HG02852 (cell line): Measurements from ENCODE around the gene PTPN13.

Experiments
- ATAC-seq: cut with Tn5 transposase; IDR thresholded peaks from one replicate; pipeline ENCODE4 v1.9.1; 2021; ENCODE audit warnings: mild to moderate bottlenecking, moderate library complexity; ENCODE audit not compliant: unreplicated experiment

PTPN13 gene

GRCh38 chr4:86593688-86594558 lies at the start of gene PTPN13:
Gene PTPN13 (plus strand): TSS chr4:86594315. CDS start chr4:86635257, 40,942 bp downstream.
- ATAC-seq = peak; percentile 93

DNA sequence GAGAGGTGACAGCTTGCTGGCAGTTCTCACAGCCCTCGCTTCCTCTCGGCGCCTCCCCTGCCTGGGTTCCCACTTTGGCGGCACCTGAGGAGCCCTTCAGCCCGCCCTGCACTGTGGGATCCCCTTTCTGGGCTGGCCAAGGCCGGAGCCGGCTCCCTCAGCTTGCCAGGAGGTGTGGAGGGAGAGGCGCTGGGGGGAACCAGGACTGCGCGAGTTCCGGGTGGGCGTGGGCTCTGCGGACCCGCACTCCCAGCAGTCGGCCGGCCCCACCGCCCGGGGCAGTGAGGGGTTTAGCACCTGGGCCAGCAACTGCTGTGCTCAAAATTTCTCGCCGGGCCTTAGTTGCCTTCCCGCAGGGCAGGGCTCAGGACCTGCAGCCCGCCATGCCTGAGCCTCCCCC lies 47.0 kb upstream of the PTPN13 start:
- no peak for ATAC-seq

DNA sequence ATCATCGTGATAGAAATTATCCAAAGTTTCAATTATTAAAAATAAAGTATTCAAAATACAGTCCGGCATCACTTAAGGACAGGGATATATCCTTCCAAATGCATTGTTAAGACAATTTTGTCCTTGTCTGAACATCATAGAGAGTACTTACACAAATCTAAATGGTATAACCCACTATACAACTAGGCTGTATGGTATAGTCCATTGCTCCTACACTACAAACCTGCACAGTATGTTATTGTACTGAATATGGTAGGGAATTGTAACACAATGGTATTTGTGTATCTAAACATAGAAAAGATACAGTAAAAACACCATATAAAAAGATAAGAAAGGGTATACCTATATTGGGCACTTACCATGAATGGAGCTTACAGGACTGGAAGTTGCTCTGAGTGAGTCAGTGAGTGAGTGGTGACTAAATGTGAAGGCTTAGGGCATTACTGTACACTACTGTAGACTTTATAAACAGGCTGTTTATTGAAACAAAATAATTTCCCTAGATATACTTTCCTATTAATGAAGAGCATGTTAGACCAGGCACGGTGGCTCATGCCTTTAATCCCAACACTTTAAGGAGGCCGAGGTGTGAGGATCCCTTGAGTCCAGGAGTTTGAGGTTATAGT lies 44.8 kb upstream of the PTPN13 start:
- no peak for ATAC-seq

GRCh38 chr4:86551387-86551786 lies 42.7 kb upstream of the PTPN13 start:
- ATAC-seq = no peak

GRCh38 chr4:86554646-86555045 lies 39.5 kb upstream of the PTPN13 start:
- ATAC-seq = no peak

DNA sequence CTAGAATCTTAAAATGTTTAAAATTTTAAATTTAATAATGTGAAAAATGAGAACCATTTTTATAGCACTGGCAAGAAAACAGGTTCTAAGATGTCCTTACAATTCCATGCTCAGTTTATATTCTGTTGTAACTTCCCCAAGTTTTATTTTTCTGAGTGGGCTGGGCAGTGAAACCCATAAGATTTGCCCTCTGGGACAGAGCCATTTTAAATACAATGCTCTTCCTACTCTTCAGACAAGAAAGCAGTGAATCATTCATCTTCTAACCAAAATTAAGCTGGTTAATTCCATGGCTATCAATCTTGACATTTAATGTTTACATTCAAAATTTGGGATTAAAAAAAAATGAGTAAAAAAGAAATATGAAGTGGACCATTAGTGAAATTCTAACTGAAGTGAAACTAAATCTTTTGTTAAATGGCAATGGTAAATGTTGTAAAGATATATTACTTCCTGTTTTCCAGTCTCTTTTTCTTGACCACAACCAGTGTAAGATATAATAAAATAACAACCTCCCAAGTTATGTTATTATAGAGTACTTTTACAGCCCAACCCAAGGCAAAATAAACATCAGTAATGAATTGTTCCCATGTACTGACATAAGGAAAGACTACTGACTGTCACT lies 37.2 kb upstream of the PTPN13 start:
- peak; percentile 27 for ATAC-seq

DNA sequence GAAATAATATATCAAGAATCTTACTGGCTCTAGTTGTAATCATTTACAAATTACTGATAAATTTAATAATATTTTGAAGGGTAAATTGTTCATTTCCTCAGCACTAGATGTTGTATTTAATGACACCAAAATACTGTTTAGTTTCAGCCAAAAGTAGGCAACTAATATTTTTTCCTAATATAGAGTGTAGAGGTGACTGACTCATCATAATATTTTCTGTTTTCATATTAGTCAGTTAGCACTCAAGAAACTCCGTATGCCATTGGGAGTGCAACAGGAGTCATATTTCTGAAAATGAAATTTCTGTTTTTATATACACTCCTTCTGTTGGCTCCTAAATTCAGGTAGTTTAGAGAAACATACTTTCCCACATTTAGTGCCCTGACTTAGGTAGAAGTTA lies 36.6 kb upstream of the PTPN13 start:
- peak; percentile 93 for ATAC-seq

- ATAC-seq = no peak
Measured at GRCh38 chr4:86558258-86558657, 35.9 kb upstream of the PTPN13 start.

DNA sequence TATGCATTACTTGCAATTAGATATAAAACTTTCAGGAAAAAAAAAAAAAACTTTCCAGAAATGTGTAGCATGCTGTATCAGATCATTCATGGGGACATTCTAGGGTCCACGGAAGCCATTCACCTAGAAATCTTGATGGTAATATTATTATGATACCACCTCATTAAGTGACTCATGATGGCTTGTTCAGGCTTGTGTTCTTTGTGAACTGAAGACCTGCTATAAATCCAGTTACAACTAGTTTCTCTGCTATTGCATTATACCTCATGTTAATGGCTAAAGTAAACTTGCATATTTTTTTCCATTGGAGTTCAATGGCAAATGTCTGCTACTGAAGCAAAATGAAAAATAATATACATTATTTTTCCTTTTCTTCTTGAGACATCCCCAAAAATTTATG lies 35.3 kb upstream of the PTPN13 start:
- ATAC-seq = no peak

DNA sequence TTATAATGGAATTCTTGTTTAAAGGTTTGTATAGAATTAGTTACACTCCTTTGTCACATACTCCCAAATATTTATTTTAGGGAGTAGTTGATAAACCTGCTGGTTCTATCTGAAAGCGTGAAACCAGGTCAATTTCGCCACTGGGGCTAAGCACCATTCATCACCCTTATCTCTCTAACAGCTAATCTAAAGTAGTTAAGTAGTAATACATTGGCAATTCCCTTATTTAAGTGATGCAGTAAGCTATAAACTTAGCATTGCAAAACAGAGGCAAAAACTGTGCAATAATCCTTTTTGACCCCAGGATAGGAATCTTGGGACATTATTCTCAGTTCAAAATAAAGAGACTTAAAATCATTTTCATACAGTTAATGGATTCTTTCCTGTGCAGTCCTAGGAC lies 33.7 kb upstream of the PTPN13 start:
- ATAC-seq = no peak

GRCh38 chr4:86561256-86561655 lies 32.9 kb upstream of the PTPN13 start:
- ATAC-seq = no peak

- no peak for ATAC-seq
Measured at GRCh38 chr4:86563416-86563815, 30.7 kb upstream of the PTPN13 start.

DNA sequence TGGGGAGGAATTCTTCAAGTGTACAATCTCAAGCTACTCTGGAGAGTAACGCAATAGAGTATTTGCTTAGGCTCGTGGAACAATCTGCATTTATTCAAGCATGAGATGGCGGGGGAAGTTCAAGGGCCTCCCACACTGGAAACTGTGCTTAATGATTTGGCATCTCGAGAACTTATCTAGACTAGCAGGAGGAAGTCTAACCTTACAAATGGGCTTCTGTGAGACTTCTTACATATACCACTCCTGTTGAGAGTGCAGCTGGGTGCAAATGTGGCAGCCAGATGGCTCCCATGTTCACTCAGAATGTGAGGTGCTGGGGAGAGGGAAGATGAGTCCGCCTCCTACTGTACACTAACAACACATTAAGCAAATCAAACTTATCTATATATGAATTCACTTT lies 29.3 kb upstream of the PTPN13 start:
- no peak for ATAC-seq

DNA sequence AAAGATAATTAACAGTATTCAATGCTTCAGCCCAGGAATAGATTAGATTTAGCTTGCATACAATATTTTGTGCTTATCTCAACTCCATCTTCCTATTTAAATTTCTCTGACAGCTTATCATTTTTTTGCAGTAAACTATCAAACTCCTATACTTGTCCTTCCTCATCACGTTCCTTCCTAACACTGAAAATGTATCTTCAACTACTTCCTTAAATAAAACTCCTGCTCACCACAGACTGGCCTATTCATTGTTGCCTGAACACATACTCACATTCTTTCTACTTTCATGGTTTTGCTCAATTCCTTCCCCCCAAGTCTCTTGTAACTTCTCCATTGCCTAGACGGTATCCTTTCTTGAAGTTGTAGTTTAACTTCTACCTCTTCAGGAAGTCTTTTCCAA lies 28.5 kb upstream of the PTPN13 start:
- no peak for ATAC-seq

DNA sequence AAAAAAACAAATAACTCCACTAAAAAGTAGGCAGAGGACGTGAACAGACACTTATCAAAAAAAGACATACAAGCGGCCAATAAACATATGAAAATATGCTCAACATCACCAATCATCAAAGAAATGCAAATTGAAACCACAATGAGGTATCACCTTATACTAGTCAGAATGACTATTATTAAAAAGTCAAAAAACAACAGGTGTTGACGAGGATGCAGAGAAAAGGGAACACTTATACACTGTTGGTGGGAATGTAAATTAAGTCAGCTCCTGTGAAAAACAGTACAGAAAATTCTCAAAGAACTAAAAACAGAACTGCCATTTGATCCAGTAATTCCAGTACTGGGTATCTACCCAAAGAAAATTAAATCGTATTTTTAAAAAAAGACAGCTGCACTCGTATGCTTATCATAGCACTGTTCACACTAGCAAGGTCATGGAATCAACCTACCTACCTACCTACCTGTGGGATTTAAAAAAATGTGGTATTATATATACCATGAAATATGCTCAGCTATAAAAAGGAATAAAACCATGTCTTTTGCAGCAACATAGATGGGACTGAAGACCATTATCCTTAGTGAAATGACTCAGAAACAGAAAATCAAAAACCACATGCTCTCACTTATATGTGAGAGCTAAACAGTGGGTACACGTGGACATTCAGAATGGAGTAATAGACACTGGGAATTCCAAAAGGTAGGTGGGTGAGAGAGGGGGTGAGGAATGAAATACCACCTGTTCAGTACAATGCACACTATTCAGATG lies 24.8 kb upstream of the PTPN13 start:
- ATAC-seq = peak; percentile 63

- ATAC-seq = no peak
Measured at GRCh38 chr4:86579941-86580340, 14.2 kb upstream of the PTPN13 start.

- ATAC-seq = no peak
Measured at GRCh38 chr4:86582410-86582809, 11.7 kb upstream of the PTPN13 start.

GRCh38 chr4:86586160-86586572 lies 7.9 kb upstream of the PTPN13 start:
- ATAC-seq = no peak

- ATAC-seq = no peak
Measured at GRCh38 chr4:86586626-86587380, 7.3 kb upstream of the PTPN13 start.

DNA sequence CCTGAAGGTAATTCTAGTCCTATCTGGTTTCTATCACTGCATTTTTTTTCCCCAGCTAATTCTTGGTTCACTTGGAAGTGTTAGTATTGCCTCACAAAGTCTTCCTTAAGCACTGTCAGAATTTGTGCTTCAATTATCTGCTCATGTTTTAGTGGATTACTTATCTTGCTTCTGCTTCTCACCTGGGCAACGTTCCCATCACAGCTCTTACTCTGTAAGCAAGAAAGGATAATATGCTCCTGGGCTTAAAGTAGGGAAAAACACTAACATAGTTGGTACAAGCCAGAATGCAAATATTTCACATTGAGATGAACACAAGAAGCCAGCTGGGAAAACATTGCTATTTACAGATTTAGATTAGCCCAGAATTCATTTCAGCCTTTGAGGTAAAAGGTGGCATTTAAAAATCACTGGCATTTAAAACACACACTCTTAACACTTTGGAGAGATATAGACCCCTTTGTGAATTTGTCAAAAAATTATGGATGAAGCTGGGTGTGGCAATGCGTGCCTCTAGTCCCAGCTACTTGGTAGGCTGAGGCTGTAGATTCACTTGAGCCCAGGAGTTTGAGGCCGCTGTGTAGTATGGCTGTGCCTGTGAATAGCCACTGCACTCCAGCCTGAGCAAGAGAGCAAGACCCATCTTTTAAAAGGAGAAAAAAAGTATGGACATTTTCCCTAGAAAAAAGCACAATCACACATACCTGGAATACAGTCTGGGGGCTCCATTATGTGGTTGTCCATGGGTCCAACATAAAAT lies 6.6 kb upstream of the PTPN13 start:
- no peak for ATAC-seq
